Body of pancreas (tissue), 4 donors: ENCODE data around the gene ADA.
"Not testable (repeated sequence)": the region's sequence is repeated elsewhere in the genome, so short reads cannot be mapped to it uniquely, and the experiment has no call there.

ENCODE experiments used
- CTCF ChIP-seq, 7 experiments: fragments of 450-650 bp in 4 of 7; fragments of 200-600 bp in 3 of 7; sonication (generic) in 3 of 7; IDR thresholded peaks; one replicate each; pipeline ENCODE4 v1.5.1; 2016 to 2019; ENCODE audit warnings: antibody characterized with exemption in 7 of 7
- POLR2A ChIP-seq, 3 donors: fragments of 450-650 bp; IDR thresholded peaks; one replicate each; pipeline ENCODE4 v1.6.1; 2016; ENCODE audit warnings: antibody characterized with exemption in 3 of 3, mild to moderate bottlenecking in 2 of 3

- not testable (repeated sequence) for TF ChIP-seq CTCF, POLR2A (IDR thresholded peaks at IDR 0.05)
These were observed 2.7 kb upstream of the ADA start for GRCh38 chr20:44654210-44654609.
